ENCODE measurements around the gene APOO.
"Not testable (repeated sequence)": the region's sequence is repeated elsewhere in the genome, so short reads cannot be mapped to it uniquely, and the experiment has no call there.

Gene APOO

DNA sequence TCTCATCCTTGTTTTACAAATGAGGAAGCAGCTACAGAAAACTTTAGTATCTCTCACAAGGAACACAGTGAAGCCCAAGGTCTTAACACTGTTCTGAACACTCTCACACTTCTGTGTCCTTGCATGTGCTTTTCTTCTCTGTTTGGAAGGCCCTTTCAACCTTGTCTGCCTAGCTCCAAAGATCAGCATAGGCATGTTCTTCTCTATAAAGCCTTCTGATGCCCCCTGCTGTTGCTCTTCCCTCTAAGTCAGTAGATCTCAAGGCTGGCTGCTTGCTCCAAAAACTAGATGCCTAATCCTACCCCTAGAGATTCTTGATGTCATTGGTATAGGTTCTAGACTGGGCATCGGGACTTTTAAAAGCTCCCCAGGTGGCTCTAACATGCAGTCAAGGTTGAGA, 5.9 kb downstream of the APOO start:
- DNase-seq: peak; percentile 71

DNA sequence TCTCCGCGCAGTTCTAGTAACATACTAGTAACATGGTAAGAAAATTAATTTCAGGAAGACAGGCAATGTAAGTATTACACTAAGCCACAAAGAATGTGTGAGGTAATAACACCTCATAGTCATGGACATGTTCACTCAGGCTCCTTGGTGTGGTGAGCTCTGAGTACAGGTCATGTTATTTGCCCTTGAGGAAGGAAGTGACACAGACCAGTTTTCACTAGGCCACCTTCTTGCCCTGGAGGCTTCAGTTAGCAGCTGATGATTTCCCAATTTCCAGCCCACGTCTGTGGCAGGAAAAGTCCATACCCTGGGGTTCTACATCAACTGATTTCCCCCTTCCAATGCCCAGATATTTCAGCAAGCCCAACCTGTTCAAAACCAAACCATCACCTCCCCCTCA, 6.7 kb downstream of the APOO start:
- DNase-seq: peak; percentile 84

DNA sequence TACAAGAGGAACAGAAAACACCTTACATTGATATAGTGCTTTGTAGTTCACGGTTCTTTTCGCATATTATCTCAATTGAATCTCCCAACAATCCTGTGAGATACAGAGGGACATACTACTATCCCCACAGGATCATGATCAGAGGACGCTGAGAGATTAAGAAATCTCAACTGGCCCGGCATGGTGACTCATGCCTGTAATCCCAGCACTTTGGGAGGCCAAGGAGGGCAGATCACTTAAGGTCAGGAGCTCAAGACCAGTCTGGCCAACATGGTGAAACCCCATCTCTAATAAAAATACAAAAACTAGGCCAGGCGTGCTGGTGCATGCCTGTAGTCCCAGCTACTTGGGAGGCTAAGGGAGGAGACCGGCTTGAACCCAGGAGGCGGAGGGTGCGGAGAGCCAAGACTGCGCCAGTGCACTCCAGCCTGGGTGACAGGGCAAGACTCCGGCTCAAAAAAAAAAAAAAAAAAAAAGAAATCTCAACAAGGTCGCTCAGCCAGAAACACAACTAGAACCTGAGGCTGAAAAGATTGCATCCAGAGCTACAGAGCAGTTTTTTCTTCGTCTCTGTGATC, 7.4 kb downstream of the APOO start:
- peak; percentile 35 for DNase-seq

DNA sequence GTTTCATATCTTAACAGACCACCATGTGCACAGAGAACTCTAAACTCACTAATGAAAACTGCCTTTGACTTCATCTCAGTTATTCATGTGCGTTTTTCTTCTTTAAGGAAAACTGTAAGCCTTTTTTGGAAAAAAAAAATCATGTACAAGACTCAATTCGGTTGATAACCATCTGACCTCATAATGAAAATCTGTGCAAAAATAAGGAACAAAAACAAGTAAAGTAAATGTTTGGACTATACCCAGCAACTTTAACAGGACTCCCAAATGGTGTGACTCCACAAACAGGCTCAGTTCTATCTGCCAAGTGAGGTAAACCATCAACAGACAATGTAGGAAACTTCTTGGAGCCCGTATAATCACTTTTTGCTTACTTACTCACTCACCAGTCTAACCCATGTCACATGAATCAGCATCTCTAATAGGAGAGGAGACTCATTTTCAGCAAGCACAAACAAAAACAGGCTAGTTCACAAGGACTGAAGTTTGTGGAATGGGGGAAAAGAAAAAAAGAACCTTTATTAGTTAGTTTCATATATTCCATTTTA, 9.3 kb downstream of the APOO start:
- DNase-seq: peak; percentile 45

DNA sequence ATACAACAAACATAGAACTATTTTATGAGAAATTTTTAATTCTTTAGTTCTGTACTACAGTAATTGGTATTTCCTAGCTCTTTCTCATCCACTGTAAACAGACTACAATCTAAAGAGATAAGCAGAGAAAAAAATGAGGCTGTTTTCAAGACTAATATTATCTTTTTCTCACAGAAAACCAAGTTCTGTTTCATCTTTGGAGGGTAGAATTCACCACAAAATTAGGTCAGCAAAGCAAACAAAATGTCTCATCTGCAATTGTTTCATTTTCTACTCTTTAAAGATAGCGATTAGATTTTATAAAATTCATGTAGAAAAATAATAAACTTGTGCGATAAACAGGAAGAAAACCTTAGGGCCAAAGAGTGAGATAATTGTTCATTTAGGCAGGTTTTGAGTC, 10.8 kb downstream of the APOO start:
- DNase-seq: no peak

DNA sequence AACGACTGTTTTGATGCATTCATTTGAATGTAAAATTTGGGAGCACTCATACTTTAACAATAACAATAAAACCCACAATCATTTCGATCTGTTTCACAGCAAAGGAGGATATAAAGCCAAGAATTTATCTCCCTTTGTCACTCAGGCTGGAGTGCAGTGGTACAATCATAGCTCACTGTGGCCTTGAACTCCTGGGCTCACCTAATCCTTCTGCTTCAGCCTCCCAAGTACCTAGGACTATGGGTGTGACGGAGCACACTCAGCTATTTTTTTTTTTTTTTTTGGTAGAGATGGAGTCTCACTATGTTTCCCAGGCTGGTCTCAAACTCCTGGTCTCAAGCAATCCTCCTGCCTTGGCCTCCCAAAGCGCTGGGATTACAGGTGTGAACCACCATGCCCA, 11.2 kb downstream of the APOO start:
- not testable (repeated sequence) for DNase-seq

DNA sequence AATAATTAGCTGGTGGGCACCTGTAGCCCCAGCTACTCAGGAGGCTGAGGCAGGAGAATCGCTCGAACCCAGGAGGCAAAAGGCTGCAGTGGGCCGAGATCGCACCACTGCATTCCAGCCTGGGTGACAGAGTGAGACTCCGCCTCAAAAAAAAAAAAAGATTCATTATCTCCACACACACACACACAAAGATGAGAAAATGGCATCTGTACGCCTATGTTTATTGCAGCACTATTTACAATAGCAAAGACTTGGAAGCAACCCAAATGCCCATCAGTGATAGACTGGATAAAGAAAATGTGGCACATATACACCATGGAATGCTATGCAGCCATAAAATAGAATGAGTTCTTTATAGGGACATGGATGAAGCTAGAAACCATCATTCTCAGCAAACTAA, 12.7 kb downstream of the APOO start:
- not testable (repeated sequence) for DNase-seq

DNA sequence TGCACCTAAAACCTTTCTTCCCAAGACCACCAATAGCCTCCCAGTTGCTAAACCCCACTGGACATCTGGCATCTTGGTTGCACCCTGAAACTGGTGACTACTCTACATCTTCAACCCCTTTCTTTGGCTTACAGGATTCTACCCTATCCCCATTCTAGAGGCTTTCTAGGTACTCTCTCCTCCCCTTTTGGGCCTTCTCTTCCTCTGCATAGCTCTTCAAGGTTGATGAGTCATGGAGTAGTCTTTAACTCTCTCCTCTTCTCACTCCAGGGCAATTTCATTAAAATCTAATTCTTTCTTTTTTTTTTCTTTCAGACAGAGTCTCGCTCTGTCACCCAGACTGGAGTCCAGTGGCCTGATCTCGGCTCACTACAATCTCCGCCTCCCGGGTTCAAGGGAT, 16.8 kb downstream of the APOO start:
- DNase-seq: peak; percentile 7

DNA sequence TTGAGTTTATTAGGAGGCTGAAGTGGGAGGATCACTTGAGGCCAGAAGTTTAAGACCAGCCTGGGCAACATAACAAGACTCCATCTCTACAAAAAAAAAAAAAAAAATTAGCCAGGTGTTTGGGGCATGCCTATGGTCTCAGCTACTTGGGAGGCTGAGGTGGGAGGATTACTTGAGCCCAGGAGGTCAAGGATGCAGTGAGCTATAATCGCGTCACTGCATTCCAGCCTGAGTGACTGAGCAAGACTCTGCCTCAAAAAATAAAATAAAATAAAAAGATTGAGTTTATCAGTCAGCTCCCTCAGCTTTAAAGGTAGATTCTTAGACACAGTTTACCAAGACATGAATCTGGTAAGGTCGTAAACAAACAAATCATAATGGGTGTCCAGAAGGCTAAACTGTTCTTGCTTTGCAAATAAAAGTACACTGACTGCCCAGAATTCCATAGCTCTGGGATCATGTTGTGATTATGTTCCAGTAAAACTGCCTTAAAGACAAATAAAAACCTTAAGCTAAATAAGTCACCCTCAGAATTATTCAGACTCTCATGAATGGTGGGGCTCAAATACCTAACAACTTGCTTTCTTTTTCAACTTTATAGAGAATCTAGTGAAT, 18.7 kb downstream of the APOO start:
- peak; percentile 35 for DNase-seq

DNA sequence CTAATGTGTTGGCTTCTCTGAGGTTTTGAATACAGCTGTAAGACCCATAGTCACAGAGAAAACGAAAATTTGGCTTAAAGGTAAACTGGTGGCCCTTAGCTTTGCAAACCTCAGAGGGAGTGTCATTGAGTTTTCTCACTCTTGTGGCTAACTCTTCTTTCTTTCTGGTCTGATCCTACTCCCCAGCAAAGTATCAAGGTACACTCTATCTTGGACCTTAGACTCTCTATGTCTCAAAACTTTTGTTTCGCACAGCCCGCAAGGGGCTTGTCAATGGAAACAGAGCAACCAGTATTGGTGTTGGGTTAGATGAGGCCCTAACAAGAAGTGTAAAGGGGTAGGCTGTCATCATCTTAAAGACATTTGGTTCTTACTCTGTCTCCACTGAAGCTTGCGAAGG, 19.8 kb downstream of the APOO start:
- DNase-seq: no peak

DNA sequence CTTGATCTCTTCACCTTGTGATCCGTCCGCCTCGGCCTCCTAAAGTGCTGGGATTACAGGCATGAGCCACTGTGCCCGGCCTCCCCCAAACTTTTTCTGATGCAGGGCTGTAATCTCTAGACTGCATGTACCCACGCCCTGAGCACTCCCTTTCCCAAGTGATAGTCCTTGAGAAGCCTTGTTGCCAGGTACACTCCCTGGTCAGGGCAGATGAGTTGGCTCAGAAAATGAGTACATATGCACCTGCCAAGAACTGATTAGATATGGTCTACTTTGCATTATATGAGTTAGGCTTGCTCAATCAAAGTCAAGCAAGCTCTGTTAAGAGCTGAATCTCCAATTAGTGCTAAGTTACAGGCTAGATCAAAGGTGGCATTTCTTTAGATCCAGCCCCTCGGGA, 20.3 kb downstream of the APOO start:
- no peak for DNase-seq

DNA sequence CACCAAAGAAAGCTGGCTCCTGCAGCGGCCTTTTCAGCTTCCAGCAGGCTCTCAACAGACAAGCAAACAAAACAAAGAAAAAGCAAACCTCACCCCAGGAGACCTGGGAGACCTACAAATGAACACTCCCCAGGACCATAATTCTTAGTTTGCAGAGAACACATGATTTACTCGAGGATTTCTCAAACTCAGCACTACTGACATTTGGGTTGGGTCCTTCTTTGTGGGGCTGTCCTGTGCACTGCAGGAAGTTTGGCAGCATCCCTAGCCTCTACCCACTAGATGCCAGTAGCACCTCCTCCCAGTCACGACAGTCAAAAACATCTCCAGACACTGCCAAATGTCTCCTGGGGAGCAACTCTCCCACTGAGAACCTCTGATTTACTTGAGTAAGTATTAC, 21.9 kb downstream of the APOO start:
- no peak for DNase-seq

DNA sequence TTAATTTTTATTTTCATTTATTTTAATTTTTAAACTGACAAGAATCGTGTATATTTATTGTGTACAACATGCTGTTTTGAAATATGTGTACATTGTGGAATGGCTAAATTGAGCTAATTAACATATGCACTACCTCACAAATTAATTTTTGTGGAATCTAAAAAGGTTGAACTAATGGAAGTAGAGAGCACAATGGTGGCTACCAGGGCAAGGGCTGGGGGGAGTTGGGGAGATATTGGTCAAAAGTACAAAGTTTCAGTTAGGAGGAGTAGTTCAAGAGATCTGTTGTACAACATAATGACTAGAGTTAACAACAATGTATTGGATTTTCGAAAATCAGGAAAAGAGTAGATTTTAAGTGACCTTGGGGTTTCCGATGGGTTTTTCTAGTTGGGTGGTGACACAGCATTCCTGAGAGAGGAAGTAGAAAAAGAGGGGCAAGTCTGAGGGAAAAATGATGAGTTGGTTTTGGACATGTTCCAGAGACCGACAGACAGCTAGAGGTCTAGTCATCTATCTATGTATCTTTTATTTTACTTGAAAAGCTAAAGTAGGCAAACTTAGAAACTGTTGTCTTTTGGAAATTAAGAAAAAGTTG, 23.2 kb downstream of the APOO start:
- peak; percentile 53 for DNase-seq

DNA sequence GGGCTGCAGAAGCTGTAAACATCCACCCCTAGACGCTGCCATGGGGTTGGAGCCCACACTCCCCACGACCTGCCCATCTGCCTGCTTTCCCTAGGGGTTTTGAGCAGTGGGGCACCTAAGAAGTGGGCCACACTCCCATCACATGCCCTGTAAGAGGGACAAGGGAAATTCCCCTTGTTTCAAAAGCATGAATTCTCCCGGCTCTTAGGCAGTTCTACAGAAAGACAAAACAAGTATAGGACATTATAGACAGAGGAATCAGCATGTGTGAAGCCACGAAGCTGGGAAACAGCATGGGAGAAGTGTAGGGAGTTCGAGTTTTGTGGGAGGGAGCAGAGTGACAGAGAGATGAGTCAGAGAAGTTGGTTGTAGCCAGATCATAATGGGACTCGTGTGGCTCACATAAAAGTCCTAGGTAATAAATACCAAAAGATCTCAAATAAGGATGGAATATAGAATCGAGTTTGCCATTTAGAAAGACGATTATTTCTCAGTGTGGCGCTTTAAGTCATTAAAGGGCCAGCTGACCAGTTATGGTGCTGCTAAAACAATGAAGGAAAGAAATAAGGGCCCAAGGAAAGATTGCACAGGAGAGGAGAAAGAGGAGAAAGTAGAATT, 23.9 kb downstream of the APOO start:
- peak; percentile 81 for DNase-seq

DNA sequence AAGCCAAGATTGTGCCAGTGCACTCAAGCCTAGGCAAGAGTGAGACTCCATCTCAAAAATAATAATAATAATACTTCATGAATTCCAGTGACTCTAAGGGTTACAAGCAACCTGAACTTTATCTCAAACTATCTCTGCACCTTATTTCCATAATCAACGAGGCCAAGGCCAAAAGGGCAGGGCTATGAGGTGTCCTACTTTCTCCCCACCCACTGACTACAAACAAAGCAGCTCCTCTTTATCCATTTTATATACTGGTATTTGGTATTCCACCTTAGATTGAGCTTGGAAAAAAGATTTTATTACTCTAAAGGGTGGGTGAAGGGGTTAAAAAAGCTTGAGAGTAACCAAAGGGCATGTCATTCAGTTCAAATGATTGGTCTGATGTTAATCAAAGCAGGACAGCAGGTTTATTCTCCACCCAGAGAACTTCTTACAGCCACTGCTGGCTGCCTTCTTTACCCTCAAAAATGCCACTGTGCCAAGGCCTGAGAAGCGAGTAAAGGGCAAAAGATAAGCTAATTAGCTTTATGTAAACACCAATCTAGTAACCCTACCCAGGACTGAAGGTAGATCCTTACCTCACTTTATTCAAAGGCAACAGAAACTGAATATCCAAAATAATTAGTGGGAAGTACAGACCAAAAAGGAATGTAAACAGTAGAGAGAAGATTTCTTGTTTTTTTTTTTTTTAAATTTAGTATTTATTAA, 28.2 kb downstream of the APOO start:
- no peak for DNase-seq

DNA sequence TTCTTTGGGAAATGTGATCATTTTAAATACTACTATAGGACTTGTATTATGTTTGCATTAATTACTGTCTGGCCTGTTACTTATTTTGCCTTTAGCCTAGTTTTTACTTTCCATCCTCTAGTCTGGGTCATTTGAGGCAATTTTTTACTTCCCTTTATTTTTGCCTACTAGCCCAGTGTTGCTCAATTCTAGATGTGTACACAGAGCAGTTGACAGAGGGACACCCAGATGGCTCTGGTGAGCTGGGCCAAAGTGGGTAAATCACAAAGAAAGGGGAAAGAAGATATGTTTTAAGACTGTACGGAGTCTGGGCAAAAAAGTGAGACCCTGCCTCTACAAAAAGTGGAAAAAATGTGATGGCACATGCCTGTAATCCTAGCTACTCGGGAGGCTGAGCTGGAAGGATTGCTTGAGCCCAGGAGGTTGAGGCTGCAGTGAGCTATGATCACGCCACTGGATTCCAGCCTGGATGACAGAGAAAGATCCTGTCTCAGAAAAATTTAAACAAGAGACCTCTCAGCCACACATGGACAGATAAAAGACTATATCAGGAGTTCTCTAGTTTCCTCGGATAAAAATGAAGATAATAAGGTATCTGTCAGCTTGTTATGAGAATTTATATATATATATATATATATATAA, 35.7 kb downstream of the APOO start:
- no peak for DNase-seq

DNA sequence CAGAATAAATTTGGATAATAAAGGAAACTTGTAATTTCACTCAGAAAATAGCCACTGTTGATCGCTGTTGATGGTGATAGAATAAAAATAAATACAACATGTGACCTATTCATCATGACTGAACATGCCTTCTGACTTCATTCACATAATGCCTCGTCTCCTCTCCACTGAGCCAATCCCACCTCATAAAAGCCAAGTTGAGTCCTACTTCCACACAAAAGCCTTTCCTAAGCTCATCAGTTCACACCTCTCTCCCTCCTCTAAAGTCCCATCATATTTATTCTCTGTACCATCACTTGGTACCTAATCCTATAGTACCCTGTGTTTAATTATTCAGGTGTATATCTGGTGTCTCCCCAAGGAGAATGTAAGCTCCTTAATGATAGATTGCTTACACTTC, 37.7 kb downstream of the APOO start:
- DNase-seq: no peak

DNA sequence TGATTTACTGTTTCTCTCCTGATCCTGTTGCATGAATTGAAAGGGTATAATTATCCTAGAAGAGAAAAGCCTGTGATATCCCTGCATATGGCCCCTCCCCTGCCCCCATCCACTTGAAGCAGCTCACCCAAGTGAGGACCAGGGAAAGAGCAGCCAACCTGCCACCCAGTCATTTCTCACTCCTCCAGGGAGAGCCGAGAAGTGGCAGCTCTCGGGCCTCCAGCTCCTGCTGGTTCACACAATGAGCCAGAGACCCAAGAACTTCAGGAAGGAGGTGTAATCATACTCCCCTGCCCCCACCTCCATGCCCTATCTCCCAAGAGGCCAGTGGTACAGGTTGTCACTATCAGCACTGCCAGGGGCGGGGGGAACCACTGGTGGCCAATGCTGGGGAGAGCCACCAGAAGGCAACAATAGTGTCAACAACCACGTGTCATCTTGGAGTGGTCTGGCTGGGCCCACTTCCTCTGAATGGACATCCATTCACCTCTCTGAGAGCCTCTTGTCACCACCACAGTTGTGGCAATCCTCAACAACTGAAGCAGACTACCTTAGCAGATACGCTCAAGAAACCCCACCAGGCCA, 42.9 kb downstream of the APOO start:
- no peak for DNase-seq

DNA sequence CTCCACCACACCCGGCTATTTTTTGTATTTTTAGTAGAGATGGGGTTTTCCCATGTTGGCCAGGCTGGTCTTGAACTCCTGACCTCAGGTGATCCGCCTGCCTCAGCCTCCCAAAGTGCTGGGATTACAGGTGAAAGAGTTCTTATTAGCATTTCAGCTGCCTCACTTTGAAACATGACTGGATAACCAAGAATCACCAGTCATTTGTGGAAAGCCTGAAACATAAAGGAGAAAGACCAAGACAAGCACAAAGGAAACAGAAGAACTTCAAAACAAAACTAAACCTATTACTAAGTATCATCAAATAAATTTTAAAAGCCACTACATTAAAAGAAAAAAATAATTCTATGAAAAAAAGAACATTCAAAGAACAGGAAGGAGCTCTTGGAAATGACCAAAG, 45.8 kb downstream of the APOO start:
- DNase-seq: not testable (repeated sequence)

DNA sequence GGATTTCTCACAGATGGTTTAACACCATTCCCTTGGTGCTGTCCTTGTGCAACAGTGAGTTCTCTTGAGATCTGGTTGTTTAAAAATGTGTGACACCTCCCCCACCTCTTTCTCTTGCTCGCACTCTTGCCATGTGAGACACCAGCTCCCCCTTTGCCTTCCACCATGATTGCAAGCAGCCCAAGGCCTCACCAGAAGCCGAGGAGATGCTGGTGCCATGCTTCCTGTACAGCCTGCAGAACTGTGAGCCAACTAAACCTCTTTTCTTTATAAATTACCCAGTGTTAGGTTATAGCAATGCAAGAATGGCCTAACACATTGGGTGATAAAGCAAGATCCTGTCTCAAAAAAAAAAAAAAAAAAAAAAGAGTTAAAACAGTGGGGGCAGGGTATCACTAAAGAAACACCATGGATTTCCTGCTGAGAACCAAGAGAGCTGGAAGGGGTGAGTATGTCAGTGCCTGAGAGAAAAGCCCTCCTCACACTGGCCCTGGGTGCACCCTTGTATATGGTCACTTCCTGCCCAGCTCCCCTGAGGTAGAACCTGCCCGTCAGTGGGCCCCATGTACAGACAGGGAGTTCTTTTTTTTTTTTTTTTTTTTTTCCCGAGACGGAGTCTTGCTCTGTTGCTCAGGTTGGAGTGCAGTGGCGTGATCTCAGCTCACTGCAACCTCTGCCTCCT, 46.4 kb downstream of the APOO start:
- DNase-seq: no peak

DNA sequence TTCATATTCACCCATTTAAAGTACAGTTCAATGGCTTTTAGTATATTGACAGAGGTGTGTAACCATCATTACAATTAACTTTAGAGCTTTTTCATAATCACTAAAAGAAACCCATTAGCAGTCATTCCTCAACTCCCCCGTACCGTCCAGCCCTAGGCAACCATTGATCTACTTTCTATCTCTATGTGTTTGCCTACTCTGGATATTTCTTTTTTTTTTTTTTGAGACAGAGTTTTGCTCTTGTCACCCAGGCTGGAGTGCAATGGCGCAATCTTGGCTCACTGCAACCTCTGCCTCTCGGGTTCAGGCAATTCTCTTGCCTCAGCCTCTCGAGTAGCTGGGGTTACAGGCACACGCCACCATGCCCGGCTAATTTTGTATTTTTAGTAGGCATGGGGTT, 48.5 kb downstream of the APOO start:
- DNase-seq: not testable (repeated sequence)

DNA sequence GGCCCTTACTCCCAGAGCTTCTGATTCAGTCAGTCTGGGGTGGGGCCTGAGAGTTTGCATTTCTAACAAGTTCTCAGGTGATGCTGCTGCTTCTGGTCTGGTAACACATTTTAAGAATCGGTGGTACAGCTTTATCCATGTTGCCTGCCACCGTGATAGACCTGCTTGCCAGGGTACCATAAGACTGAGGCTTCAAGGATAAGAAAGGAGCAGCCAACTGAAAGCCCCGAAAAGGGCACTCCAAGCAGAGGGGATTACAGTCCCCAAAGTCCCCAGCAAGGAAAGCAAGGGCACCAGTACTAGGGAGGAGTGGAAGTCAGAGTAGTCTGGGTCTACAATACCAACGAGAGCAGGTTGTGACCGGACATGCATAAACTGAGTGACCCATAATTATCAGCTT, 49.8 kb downstream of the APOO start:
- DNase-seq: no peak

All from HCEC 1CT (cell line).